GOT3 (cell line): Measurements from ENCODE around the gene SPAG16.

Source experiments
- DNase-seq: peaks from one replicate; lab custom pipeline; 2025; ENCODE audit warnings: mixed read lengths; lab: John Stamatoyannopoulos, UW

Gene SPAG16

GRCh38 chr2:214088536-214088935 lies 804.3 kb downstream of the SPAG16 start:
- DNase-seq, result no peak

GRCh38 chr2:214096208-214096715 lies 812.0 kb downstream of the SPAG16 start:
- no peak for DNase-seq

- DNase-seq, result no peak
Observed at GRCh38 chr2:214098811-214099210, 814.5 kb downstream of the SPAG16 start.

GRCh38 chr2:214100488-214100887 lies 816.2 kb downstream of the SPAG16 start:
- no peak for DNase-seq

- no peak for DNase-seq
Observed at GRCh38 chr2:214103276-214104001, 819.2 kb downstream of the SPAG16 start.

- DNase-seq, result no peak
Observed at GRCh38 chr2:214104219-214104618, 820.0 kb downstream of the SPAG16 start.

GRCh38 chr2:214104967-214105366 lies 820.7 kb downstream of the SPAG16 start:
- DNase-seq, result no peak

GRCh38 chr2:214107726-214108125 lies 823.5 kb downstream of the SPAG16 start:
- DNase-seq, result no peak

- DNase-seq, result no peak
Observed at GRCh38 chr2:214108598-214108997, 824.3 kb downstream of the SPAG16 start.

GRCh38 chr2:214117054-214117453 lies 832.8 kb downstream of the SPAG16 start:
- no peak for DNase-seq

- no peak for DNase-seq
Observed at GRCh38 chr2:214126135-214126534, 841.9 kb downstream of the SPAG16 start.

GRCh38 chr2:214127170-214127569 lies 842.9 kb downstream of the SPAG16 start:
- no peak for DNase-seq

GRCh38 chr2:214127571-214127970 lies 843.3 kb downstream of the SPAG16 start:
- no peak for DNase-seq

- DNase-seq, result no peak
Observed at GRCh38 chr2:214128040-214128439, 843.8 kb downstream of the SPAG16 start.

- DNase-seq, result no peak
Observed at GRCh38 chr2:214130114-214130513, 845.9 kb downstream of the SPAG16 start.

GRCh38 chr2:214135966-214136365 lies 851.7 kb downstream of the SPAG16 start:
- DNase-seq, result no peak

- DNase-seq, result no peak
Observed at GRCh38 chr2:214138779-214139178, 854.5 kb downstream of the SPAG16 start.

GRCh38 chr2:214139630-214140284 lies 855.5 kb downstream of the SPAG16 start:
- DNase-seq, result no peak

- DNase-seq, result no peak
Observed at GRCh38 chr2:214156971-214157370, 872.7 kb downstream of the SPAG16 start.

- no peak for DNase-seq
Observed at GRCh38 chr2:214158851-214159250, 874.6 kb downstream of the SPAG16 start.

GRCh38 chr2:214169281-214169680 lies 885.0 kb downstream of the SPAG16 start:
- DNase-seq, result no peak

- no peak for DNase-seq
Observed at GRCh38 chr2:214169736-214170135, 885.5 kb downstream of the SPAG16 start.

- no peak for DNase-seq
Observed at GRCh38 chr2:214174563-214174962, 890.3 kb downstream of the SPAG16 start.
